ENCODE results near the gene ALAD. TPM values are rescaled to one million over a fixed set of nuclear protein-coding genes. Genes with fewer than 3 reads are reported as not detected.

ALAD gene
- total and polyA plus RNA-seq, 2 of the 13 experiments (the other 11 are each of a cell fraction or from before 2014, with no cell fraction given): 21.8 to 30.1 TPM

- TF ChIP-seq PBX2 (CRISPR knock-in tag; IDR thresholded peaks at IDR 0.05) (no peak), TAF1 (CRISPR knock-in tag; IDR thresholded peaks at IDR 0.05) (no peak), MTF1 (CRISPR knock-in tag; IDR thresholded peaks at IDR 0.05) (no peak), IKZF5 (CRISPR knock-in tag; IDR thresholded peaks at IDR 0.05) (no peak), SNAPC5 (CRISPR knock-in tag; IDR thresholded peaks at IDR 0.05; ENCODE audit: borderline replicate concordance) (no peak), ZNF225 (CRISPR knock-in tag; IDR thresholded peaks at IDR 0.05) (no peak), FOXO1 (CRISPR knock-in tag; IDR thresholded peaks at IDR 0.05) (no peak), KDM4B (CRISPR knock-in tag; IDR thresholded peaks at IDR 0.05) (no peak), THAP7 (CRISPR knock-in tag; IDR thresholded peaks at IDR 0.05) (no peak), ZNF333 (CRISPR knock-in tag; IDR thresholded peaks at IDR 0.05; ENCODE audit: borderline replicate concordance) (0 out of 2 replicates have a peak, but pooled peaks have one; percentile 58), TRIM24 (CRISPR knock-in tag; IDR thresholded peaks at IDR 0.05) (no peak), ZSCAN22 (CRISPR knock-in tag; IDR thresholded peaks at IDR 0.05) (no peak)
These were observed 14.3 kb downstream of the ALAD start (continued) for GRCh38 chr9:113386571-113387393.

Data from HepG2 (cell line).